ENCODE measurements around the gene KXD1.

KXD1 gene

GRCh38 chr19:18613589-18614234, 56.0 kb downstream of the KXD1 start:
- DNase-seq (ENCODE audit: low read depth in 3 of 3): no peak

GRCh38 chr19:18616023-18616422, 58.4 kb downstream of the KXD1 start:
- no peak for DNase-seq (ENCODE audit: low read depth in 3 of 3)

- no peak for DNase-seq (ENCODE audit: low read depth in 3 of 3)
Observed at GRCh38 chr19:18617562-18617961, 59.9 kb downstream of the KXD1 start.

GRCh38 chr19:18618236-18618635, 60.6 kb downstream of the KXD1 start:
- no peak for DNase-seq (ENCODE audit: low read depth in 3 of 3)

Data from stimulated activated CD4-positive, alpha-beta T cell treated with anti-CD3 and anti-CD28 coated beads, TNF-alpha, amount 100 ng/mL, for 4 hours (primary cell).